HG03108 (cell line): ENCODE results near the gene IQCN.

Experiments used
- ATAC-seq: cut with Tn5 transposase; IDR thresholded peaks from one replicate; pipeline ENCODE4 v1.9.1; 2021; ENCODE audit warnings: moderate library complexity; ENCODE audit not compliant: unreplicated experiment

IQCN gene

GRCh38 chr19:18269070-18269723 is 5.1 kb downstream of the IQCN start:
- ATAC-seq: no peak

GRCh38 chr19:18266771-18267686 is 7.2 kb downstream of the IQCN start:
- no peak for ATAC-seq

GRCh38 chr19:18265582-18265981 is 8.7 kb downstream of the IQCN start:
- ATAC-seq: no peak

GRCh38 chr19:18264971-18265540 is 9.2 kb downstream of the IQCN start:
- no peak for ATAC-seq

- no peak for ATAC-seq
These were observed 10.0 kb downstream of the IQCN start for GRCh38 chr19:18264137-18264854.

- no peak for ATAC-seq
These were observed 10.7 kb downstream of the IQCN start for GRCh38 chr19:18263324-18264136.

GRCh38 chr19:18262917-18263316 is 11.3 kb downstream of the IQCN start:
- ATAC-seq: no peak

GRCh38 chr19:18262144-18262543 is 12.1 kb downstream of the IQCN start:
- ATAC-seq: no peak

- no peak for ATAC-seq
These were observed 12.8 kb downstream of the IQCN start for GRCh38 chr19:18261474-18261873.

- ATAC-seq: no peak
These were observed 14.4 kb downstream of the IQCN start for GRCh38 chr19:18259893-18260292.

GRCh38 chr19:18257503-18258470 is 16.5 kb downstream of the IQCN start:
- no peak for ATAC-seq

- ATAC-seq: no peak
These were observed 19.4 kb downstream of the IQCN start for GRCh38 chr19:18254546-18255503.

- ATAC-seq: no peak
These were observed 20.5 kb downstream of the IQCN start for GRCh38 chr19:18253716-18254115.

- no peak for ATAC-seq
These were observed 21.1 kb downstream of the IQCN start for GRCh38 chr19:18253130-18253529.

- no peak for ATAC-seq
These were observed 21.9 kb downstream of the IQCN start for GRCh38 chr19:18252370-18252717.

GRCh38 chr19:18251587-18252369 is 22.5 kb downstream of the IQCN start:
- no peak for ATAC-seq

GRCh38 chr19:18249834-18250233 is 24.4 kb downstream of the IQCN start:
- no peak for ATAC-seq
